GM21526 (cell line): ENCODE data around the gene FUT2.
"Not testable (repeated sequence)": the region's sequence is repeated elsewhere in the genome, so short reads cannot be mapped to it uniquely, and the experiment has no call there.

ENCODE experiments used
- ATAC-seq: cut with Tn5 transposase; IDR thresholded peaks from one replicate; pipeline ENCODE4 v1.9.1; 2021; ENCODE audit warnings: moderate library complexity; ENCODE audit not compliant: unreplicated experiment, low FRiP score

Gene FUT2

GRCh38 chr19:48670699-48671445 lies 24.9 kb upstream of the FUT2 start:
- ATAC-seq = no peak

GRCh38 chr19:48671446-48671995 lies 24.2 kb upstream of the FUT2 start:
- no peak for ATAC-seq

- ATAC-seq = no peak
Measured at GRCh38 chr19:48672994-48673393, 22.8 kb upstream of the FUT2 start, which contains the start of gene NTN5. Gene NTN5 (minus strand): TSS chr19:48673017. CDS start chr19:48670986, 2,031 bp downstream.

- ATAC-seq = no peak
Measured at GRCh38 chr19:48673436-48674100, 22.2 kb upstream of the FUT2 start.

GRCh38 chr19:48674216-48674809 lies 21.5 kb upstream of the FUT2 start:
- ATAC-seq = no peak

GRCh38 chr19:48674921-48675824 lies 20.6 kb upstream of the FUT2 start:
- ATAC-seq = no peak

- no peak for ATAC-seq
Measured at GRCh38 chr19:48676487-48676886, 19.3 kb upstream of the FUT2 start.

- no peak for ATAC-seq
Measured at GRCh38 chr19:48676887-48677286, 18.9 kb upstream of the FUT2 start.

GRCh38 chr19:48678201-48678600 lies 17.6 kb upstream of the FUT2 start:
- no peak for ATAC-seq

GRCh38 chr19:48680006-48680405 lies 15.8 kb upstream of the FUT2 start:
- not testable (repeated sequence) for ATAC-seq

- ATAC-seq = no peak
Measured at GRCh38 chr19:48680436-48681126, 15.2 kb upstream of the FUT2 start.

- ATAC-seq = no peak
Measured at GRCh38 chr19:48681127-48681470, 14.7 kb upstream of the FUT2 start.

GRCh38 chr19:48683349-48683748 lies 12.4 kb upstream of the FUT2 start:
- no peak for ATAC-seq

- no peak for ATAC-seq
Measured at GRCh38 chr19:48685583-48685982, 10.2 kb upstream of the FUT2 start.

GRCh38 chr19:48686088-48686487 lies 9.7 kb upstream of the FUT2 start:
- no peak for ATAC-seq

GRCh38 chr19:48686637-48687036 lies 9.1 kb upstream of the FUT2 start:
- not testable (repeated sequence) for ATAC-seq

GRCh38 chr19:48687776-48688175 lies 8.0 kb upstream of the FUT2 start:
- ATAC-seq = no peak

GRCh38 chr19:48689449-48689848 lies 6.3 kb upstream of the FUT2 start:
- ATAC-seq = no peak

GRCh38 chr19:48693629-48694028 lies 2.1 kb upstream of the FUT2 start:
- ATAC-seq = not testable (repeated sequence)
